Measurements from ENCODE around the gene RNF145.

The RNF145 gene

DNA sequence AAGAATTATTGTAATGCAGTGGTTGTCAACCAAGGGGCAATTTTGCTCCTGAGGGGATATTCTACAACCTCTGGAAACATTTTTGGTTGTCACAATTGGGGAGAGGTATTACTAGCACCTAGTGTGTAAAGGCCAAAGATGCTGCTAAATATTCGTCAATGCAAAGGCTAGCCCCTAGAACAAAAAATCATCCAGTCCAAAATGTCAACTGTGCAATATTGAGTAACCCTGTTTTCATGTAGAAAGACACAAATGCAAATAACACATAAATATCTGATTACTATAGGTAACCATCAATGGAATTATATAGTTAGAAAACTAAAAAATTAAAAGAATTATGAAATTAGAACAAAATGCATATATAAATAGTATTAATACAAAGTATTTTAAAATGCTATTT lies 26.1 kb downstream of the RNF145 start:
- H3K4me3 ChIP-seq (ENCODE audit: low read depth in 1 of 2, low read length in 2 of 2) = no peak overlapping the region
- peaks cover 0 to 3% of the 10 kb centered on the region in 2 donors for H3K36me3 ChIP-seq (ENCODE audit: control insufficient read depth in 1 of 2, insufficient read depth in 2 of 2, low read length in 2 of 2)
- H3K27me3 ChIP-seq (ENCODE audit: control insufficient read depth in 1 of 2, insufficient read depth in 2 of 2, low read length in 2 of 2) = no peaks in the 10 kb centered on the region
- H3K9ac ChIP-seq (ENCODE audit: low read depth in 1 of 2, low read length in 2 of 2) = no peak overlapping the region
- no peak overlapping the region for H3K27ac ChIP-seq (ENCODE audit: low read depth, low read length)
- peaks cover 8 to 15% of the 10 kb centered on the region in 2 donors for H3K4me1 ChIP-seq (ENCODE audit: control insufficient read depth in 1 of 2, insufficient read depth in 2 of 2, low read length in 2 of 2)
- H3K9me3 ChIP-seq (ENCODE audit: control insufficient read depth in 1 of 2, low read length in 2 of 2) = no peaks in the 10 kb centered on the region

DNA sequence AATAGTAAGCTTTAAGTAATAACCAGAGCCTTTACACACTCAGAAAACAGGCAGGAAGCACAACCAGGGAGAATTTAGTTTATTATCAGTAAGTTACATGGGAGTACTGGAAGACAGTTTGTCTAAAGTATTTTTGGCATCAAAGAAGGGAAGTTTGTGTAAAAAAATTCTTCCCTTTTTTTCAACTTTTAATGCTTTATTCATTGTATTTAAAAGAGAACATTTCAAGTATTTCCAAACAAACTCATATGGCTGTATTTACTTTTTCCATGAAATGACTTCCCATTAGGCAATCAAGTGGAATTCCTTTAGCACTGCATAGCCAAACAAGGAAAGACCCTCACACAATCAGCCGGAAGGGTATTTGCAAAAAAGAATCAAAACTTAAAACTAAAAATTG lies 26.7 kb downstream of the RNF145 start:
- Histone ChIP-seq H3K9ac (ENCODE audit: low read depth in 1 of 2, low read length in 2 of 2) (no peak overlapping the region), H3K27ac (ENCODE audit: low read depth, low read length) (no peak overlapping the region), H3K9me3 (ENCODE audit: control insufficient read depth in 1 of 2, low read length in 2 of 2) (no peaks in the 10 kb centered on the region), H3K27me3 (ENCODE audit: control insufficient read depth in 1 of 2, insufficient read depth in 2 of 2, low read length in 2 of 2) (no peaks in the 10 kb centered on the region), H3K36me3 (ENCODE audit: control insufficient read depth in 1 of 2, insufficient read depth in 2 of 2, low read length in 2 of 2) (peaks cover 0 to 3% of the 10 kb centered on the region in 2 donors), H3K4me3 (ENCODE audit: low read depth in 1 of 2, low read length in 2 of 2) (no peak overlapping the region), H3K4me1 (ENCODE audit: control insufficient read depth in 1 of 2, insufficient read depth in 2 of 2, low read length in 2 of 2) (peaks cover 8 to 15% of the 10 kb centered on the region in 2 donors)

DNA sequence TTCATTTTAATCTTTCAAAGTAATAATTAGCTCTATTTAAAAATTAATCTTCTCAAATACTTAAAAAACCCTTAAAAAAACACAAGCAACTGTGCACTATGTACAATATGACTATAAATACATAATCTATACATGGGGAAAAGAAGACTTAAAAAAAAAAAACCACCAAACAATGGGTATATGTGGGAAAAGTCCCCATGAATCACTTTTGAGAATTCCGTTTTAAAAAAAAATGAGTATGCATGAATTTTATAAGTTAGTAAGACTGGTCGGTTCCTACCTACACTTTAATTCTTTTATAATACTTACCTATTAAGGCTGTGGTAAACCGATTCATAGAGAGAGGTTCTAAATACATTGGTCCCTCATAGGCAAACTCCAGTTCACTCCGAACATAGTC lies 27.7 kb downstream of the RNF145 start:
- Histone ChIP-seq H3K27ac (ENCODE audit: low read depth, low read length) (no peak overlapping the region), H3K4me1 (ENCODE audit: control insufficient read depth in 1 of 2, insufficient read depth in 2 of 2, low read length in 2 of 2) (peaks cover 8 to 15% of the 10 kb centered on the region in 2 donors), H3K9ac (ENCODE audit: low read depth in 1 of 2, low read length in 2 of 2) (no peak overlapping the region), H3K36me3 (ENCODE audit: control insufficient read depth in 1 of 2, insufficient read depth in 2 of 2, low read length in 2 of 2) (peaks cover 0 to 3% of the 10 kb centered on the region in 2 donors), H3K27me3 (ENCODE audit: control insufficient read depth in 1 of 2, insufficient read depth in 2 of 2, low read length in 2 of 2) (no peaks in the 10 kb centered on the region), H3K9me3 (ENCODE audit: control insufficient read depth in 1 of 2, low read length in 2 of 2) (no peaks in the 10 kb centered on the region), H3K4me3 (ENCODE audit: low read depth in 1 of 2, low read length in 2 of 2) (no peak overlapping the region)

DNA sequence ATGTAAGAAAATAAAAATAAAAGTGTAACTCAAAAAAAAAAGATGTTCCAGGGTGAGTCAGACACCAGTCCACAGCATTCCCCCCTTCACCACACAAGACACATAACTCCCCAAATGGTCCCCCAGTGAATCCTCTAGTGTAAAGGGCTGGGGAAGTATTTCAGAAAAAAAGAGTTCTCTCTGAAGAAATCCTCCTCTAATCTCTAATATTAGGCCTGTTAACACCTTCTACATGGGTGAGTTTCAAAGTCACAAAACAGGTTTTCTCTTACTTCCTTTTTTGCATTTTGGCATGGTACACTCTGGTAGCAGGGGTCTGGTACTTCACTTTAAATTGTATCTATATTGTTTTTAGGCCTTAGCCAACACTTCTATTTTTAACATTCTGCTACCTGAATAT lies 28.2 kb downstream of the RNF145 start:
- H3K36me3 ChIP-seq (ENCODE audit: control insufficient read depth in 1 of 2, insufficient read depth in 2 of 2, low read length in 2 of 2) = peaks cover 0 to 3% of the 10 kb centered on the region in 2 donors
- no peaks in the 10 kb centered on the region for H3K27me3 ChIP-seq (ENCODE audit: control insufficient read depth in 1 of 2, insufficient read depth in 2 of 2, low read length in 2 of 2)
- H3K4me3 ChIP-seq (ENCODE audit: low read depth in 1 of 2, low read length in 2 of 2) = no peak overlapping the region
- H3K9me3 ChIP-seq (ENCODE audit: control insufficient read depth in 1 of 2, low read length in 2 of 2) = no peaks in the 10 kb centered on the region
- no peak overlapping the region for H3K27ac ChIP-seq (ENCODE audit: low read depth, low read length)
- H3K4me1 ChIP-seq (ENCODE audit: control insufficient read depth in 1 of 2, insufficient read depth in 2 of 2, low read length in 2 of 2) = peaks cover 8 to 15% of the 10 kb centered on the region in 2 donors
- no peak overlapping the region for H3K9ac ChIP-seq (ENCODE audit: low read depth in 1 of 2, low read length in 2 of 2)

- H3K36me3 ChIP-seq (ENCODE audit: control insufficient read depth in 1 of 2, insufficient read depth in 2 of 2, low read length in 2 of 2) = peaks cover 0 to 4% of the 10 kb centered on the region in 2 donors
- no peak overlapping the region for H3K9ac ChIP-seq (ENCODE audit: low read depth in 1 of 2, low read length in 2 of 2)
- peaks cover 8 to 15% of the 10 kb centered on the region in 2 donors for H3K4me1 ChIP-seq (ENCODE audit: control insufficient read depth in 1 of 2, insufficient read depth in 2 of 2, low read length in 2 of 2)
- H3K27me3 ChIP-seq (ENCODE audit: control insufficient read depth in 1 of 2, insufficient read depth in 2 of 2, low read length in 2 of 2) = no peaks in the 10 kb centered on the region
- no peak overlapping the region for H3K27ac ChIP-seq (ENCODE audit: low read depth, low read length)
- H3K4me3 ChIP-seq (ENCODE audit: low read depth in 1 of 2, low read length in 2 of 2) = no peak overlapping the region
- no peaks in the 10 kb centered on the region for H3K9me3 ChIP-seq (ENCODE audit: control insufficient read depth in 1 of 2, low read length in 2 of 2)
These were observed 29.6 kb downstream of the RNF145 start for GRCh38 chr5:159179529-159180305.

DNA sequence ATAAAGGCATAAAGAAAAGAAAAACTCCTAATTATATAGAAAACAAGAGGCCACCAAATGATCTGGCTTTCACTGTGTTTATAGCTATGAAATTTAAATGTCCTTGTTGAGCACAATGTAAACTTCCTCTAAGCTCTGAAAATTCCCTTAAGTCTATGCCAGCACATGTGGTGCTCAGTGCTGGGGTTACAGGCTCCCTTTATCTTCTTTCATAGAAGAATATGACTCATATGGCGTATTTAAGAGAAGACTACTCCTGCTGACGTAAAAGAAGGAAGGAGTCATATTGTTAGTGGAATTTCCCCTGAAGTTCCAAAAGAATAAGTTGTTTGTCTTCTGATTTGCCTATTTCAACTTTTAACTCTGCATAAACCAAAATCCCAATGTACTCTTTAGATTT lies 30.4 kb downstream of the RNF145 start:
- Histone ChIP-seq H3K4me3 (ENCODE audit: low read depth in 1 of 2, low read length in 2 of 2) (no peak overlapping the region), H3K36me3 (ENCODE audit: control insufficient read depth in 1 of 2, insufficient read depth in 2 of 2, low read length in 2 of 2) (peaks cover 0 to 4% of the 10 kb centered on the region in 2 donors), H3K27ac (ENCODE audit: low read depth, low read length) (no peak overlapping the region), H3K9ac (ENCODE audit: low read depth in 1 of 2, low read length in 2 of 2) (no peak overlapping the region), H3K27me3 (ENCODE audit: control insufficient read depth in 1 of 2, insufficient read depth in 2 of 2, low read length in 2 of 2) (no peaks in the 10 kb centered on the region), H3K4me1 (ENCODE audit: control insufficient read depth in 1 of 2, insufficient read depth in 2 of 2, low read length in 2 of 2) (peaks cover 8 to 15% of the 10 kb centered on the region in 2 donors), H3K9me3 (ENCODE audit: control insufficient read depth in 1 of 2, low read length in 2 of 2) (no peaks in the 10 kb centered on the region)

DNA sequence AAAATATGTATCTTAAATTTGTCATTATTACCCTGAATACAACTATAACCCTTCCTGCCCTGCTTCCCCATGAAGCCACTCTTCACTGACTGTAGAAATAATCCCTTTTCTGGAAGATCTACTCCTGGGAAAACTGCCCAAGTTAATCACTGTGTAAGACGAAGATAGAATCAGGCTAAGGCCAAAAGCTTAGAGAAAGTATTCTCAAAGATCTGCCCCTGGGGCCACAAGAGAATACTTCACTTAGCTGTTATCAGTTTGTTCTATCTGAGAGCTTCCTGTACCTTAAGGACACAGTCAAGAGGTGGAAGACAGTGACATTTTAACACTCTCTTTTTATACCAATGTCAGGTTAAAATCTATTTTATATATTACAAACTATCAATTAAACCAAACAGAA lies 33.8 kb downstream of the RNF145 start:
- H3K27ac ChIP-seq (ENCODE audit: low read depth, low read length) = no peak overlapping the region
- no peak overlapping the region for H3K9ac ChIP-seq (ENCODE audit: low read depth in 1 of 2, low read length in 2 of 2)
- H3K27me3 ChIP-seq (ENCODE audit: control insufficient read depth in 1 of 2, insufficient read depth in 2 of 2, low read length in 2 of 2) = no peaks in the 10 kb centered on the region
- no peaks in the 10 kb centered on the region for H3K9me3 ChIP-seq (ENCODE audit: control insufficient read depth in 1 of 2, low read length in 2 of 2)
- peaks cover 0 to 8% of the 10 kb centered on the region in 2 donors for H3K36me3 ChIP-seq (ENCODE audit: control insufficient read depth in 1 of 2, insufficient read depth in 2 of 2, low read length in 2 of 2)
- H3K4me3 ChIP-seq (ENCODE audit: low read depth in 1 of 2, low read length in 2 of 2) = no peak overlapping the region
- H3K4me1 ChIP-seq (ENCODE audit: control insufficient read depth in 1 of 2, insufficient read depth in 2 of 2, low read length in 2 of 2) = peaks cover 8 to 15% of the 10 kb centered on the region in 2 donors

DNA sequence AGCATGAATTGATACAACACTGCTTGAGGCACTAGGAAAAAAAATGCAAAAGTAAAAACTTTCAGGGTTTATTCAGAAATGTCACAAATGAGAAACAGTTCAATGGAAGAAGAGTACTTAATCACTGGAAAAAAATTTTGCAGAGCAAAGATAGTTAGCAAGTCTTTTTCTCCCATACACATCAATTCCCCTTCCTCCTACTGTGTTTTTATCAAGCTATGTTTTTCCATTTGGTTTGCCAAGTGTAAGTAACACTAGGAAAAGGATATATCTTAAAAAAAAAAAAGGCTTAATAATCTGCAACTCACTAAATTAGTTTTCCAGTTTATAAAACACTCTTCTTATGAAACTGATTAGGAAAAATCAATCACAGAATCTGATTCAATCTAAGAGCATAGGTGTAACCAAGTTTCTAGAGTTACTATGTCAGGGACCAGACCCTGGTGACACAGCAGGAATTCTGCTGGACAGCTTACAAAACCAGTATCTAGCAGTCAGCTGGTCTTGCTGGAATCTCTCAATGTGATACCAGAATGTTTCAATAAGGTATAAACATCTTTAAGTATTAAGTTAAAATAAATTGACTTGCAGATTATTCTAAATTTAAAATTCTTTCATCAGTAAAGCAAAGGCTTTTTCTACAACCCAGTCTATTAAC lies 34.7 kb downstream of the RNF145 start:
- no peaks in the 10 kb centered on the region for H3K27me3 ChIP-seq (ENCODE audit: control insufficient read depth in 1 of 2, insufficient read depth in 2 of 2, low read length in 2 of 2)
- H3K27ac ChIP-seq (ENCODE audit: low read depth, low read length) = no peak overlapping the region
- H3K4me3 ChIP-seq (ENCODE audit: low read depth in 1 of 2, low read length in 2 of 2) = no peak overlapping the region

DNA sequence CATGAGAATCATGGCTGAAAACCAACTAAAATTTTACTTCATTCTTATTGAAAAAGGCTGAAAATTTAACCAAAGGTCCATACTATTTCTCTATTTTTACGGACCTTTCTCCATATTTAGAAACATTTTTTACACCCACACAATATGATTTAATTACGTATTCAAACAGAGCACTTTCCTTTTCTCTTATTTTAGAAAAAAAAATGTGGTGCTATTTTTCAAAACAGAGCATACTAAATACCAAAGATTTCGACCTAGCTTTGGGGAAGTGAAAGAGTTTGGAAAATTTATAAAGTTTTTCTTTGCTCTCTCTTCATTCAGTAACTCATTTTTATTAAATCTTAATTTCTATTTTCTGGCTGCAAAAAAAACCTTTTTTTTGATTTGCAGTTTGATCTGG lies 38.1 kb downstream of the RNF145 start:
- H3K9ac ChIP-seq (ENCODE audit: low read depth in 1 of 2, low read length in 2 of 2) = no peak overlapping the region
- no peaks in the 10 kb centered on the region for H3K4me1 ChIP-seq (ENCODE audit: control insufficient read depth in 1 of 2, insufficient read depth in 2 of 2, low read length in 2 of 2)
- H3K27ac ChIP-seq (ENCODE audit: low read depth, low read length) = no peak overlapping the region
- H3K4me3 ChIP-seq (ENCODE audit: low read depth in 1 of 2, low read length in 2 of 2) = no peak overlapping the region
- peaks cover 5 to 8% of the 10 kb centered on the region in 2 donors for H3K36me3 ChIP-seq (ENCODE audit: control insufficient read depth in 1 of 2, insufficient read depth in 2 of 2, low read length in 2 of 2)
- H3K9me3 ChIP-seq (ENCODE audit: control insufficient read depth in 1 of 2, low read length in 2 of 2) = no peaks in the 10 kb centered on the region
- H3K27me3 ChIP-seq (ENCODE audit: control insufficient read depth in 1 of 2, insufficient read depth in 2 of 2, low read length in 2 of 2) = no peaks in the 10 kb centered on the region

More for the DNA sequence above, 34.7 kb downstream of the RNF145 start:
- Histone ChIP-seq H3K9ac (ENCODE audit: low read depth in 1 of 2, low read length in 2 of 2) (no peak overlapping the region), H3K36me3 (ENCODE audit: control insufficient read depth in 1 of 2, insufficient read depth in 2 of 2, low read length in 2 of 2) (peaks cover 0 to 8% of the 10 kb centered on the region in 2 donors), H3K9me3 (ENCODE audit: control insufficient read depth in 1 of 2, low read length in 2 of 2) (no peaks in the 10 kb centered on the region), H3K4me1 (ENCODE audit: control insufficient read depth in 1 of 2, insufficient read depth in 2 of 2, low read length in 2 of 2) (peaks cover 8% of the 10 kb centered on the region in 2 donors)

- Histone ChIP-seq H3K27ac (ENCODE audit: low read depth, low read length) (no peak overlapping the region), H3K9me3 (ENCODE audit: control insufficient read depth in 1 of 2, low read length in 2 of 2) (no peaks in the 10 kb centered on the region), H3K4me1 (ENCODE audit: control insufficient read depth in 1 of 2, insufficient read depth in 2 of 2, low read length in 2 of 2) (no peaks in the 10 kb centered on the region), H3K4me3 (ENCODE audit: low read depth in 1 of 2, low read length in 2 of 2) (no peak overlapping the region), H3K9ac (ENCODE audit: low read depth in 1 of 2, low read length in 2 of 2) (no peak overlapping the region), H3K27me3 (ENCODE audit: control insufficient read depth in 1 of 2, insufficient read depth in 2 of 2, low read length in 2 of 2) (no peaks in the 10 kb centered on the region), H3K36me3 (ENCODE audit: control insufficient read depth in 1 of 2, insufficient read depth in 2 of 2, low read length in 2 of 2) (peaks cover 5 to 6% of the 10 kb centered on the region in 2 donors)
These were observed 39.3 kb downstream of the RNF145 start for GRCh38 chr5:159170021-159170420.
